K562 (cell line): Measurements from ENCODE around the gene RAB2B. TPM values are rescaled to one million over a fixed set of nuclear protein-coding genes. Genes with fewer than 3 reads are reported as not detected.

Experiments used
- BDP1 ChIP-seq: IDR thresholded peaks from 3 replicates; pipeline ENCODE4 v1.6.1; 2011; ENCODE audit not compliant: insufficient read length, insufficient read depth
- CREM ChIP-seq: IDR thresholded peaks from 2 replicates; pipeline ENCODE4 v1.6.1; 2014; ENCODE audit warnings: antibody characterized with exemption, low read depth
- HDAC1 ChIP-seq, 2 experiments: fragments of 450-650 bp; IDR thresholded peaks; 2 replicates each; pipeline ENCODE4 v1.6.1; 2016 to 2017; ENCODE audit warnings: inconsistent platforms in 1 of 2, mild to moderate bottlenecking in 1 of 2, moderate library complexity in 1 of 2
- HOXB6 ChIP-seq: fragments of 250-450 bp; sonication (Bioruptor Pico); IDR thresholded peaks from 2 replicates; pipeline ENCODE4 v1.5.1; 2022; ENCODE audit warnings: mild to moderate bottlenecking, borderline replicate concordance
- NFIC ChIP-seq: fragments of 450-650 bp; IDR thresholded peaks from 2 replicates; pipeline ENCODE4 v1.6.1; 2017; ENCODE audit warnings: mild to moderate bottlenecking, inconsistent platforms
- NONO ChIP-seq, 2 experiments: fragments of 200-400 bp in 1 of 2; fragments of 450-650 bp in 1 of 2; formaldehyde crosslinking in 1 of 2; IDR thresholded peaks; 2 replicates each; pipeline ENCODE4 v1.6.1; 2017; ENCODE audit warnings: low read depth in 2 of 2, mild to moderate bottlenecking in 2 of 2, moderate library complexity in 2 of 2, low read length in 1 of 2
- PHF8 ChIP-seq: fragments of 200-600 bp; sonication (generic); IDR thresholded peaks from 2 replicates; pipeline ENCODE4 v1.6.1; 2012; ENCODE audit warnings: mixed run types, mild to moderate bottlenecking, inconsistent platforms, low read length, moderate library complexity, borderline replicate concordance
- PHTF2 ChIP-seq: fragments of 250-450 bp; sonication (Bioruptor Pico); IDR thresholded peaks from 2 replicates; pipeline ENCODE4 v1.5.0; 2021; ENCODE audit warnings: mild to moderate bottlenecking
- POLR2B ChIP-seq: fragments of 450-650 bp; IDR thresholded peaks from 2 replicates; pipeline ENCODE4 v1.6.1; 2018; ENCODE audit warnings: low read depth; ENCODE audit not compliant: partially characterized antibody
- POLR2G ChIP-seq: fragments of 200-400 bp; formaldehyde crosslinking; IDR thresholded peaks from 2 replicates; pipeline ENCODE4 v1.6.1; 2017; ENCODE audit warnings: low read depth, mild to moderate bottlenecking, antibody characterized with exemption, low read length, moderate library complexity
- PRDM10 ChIP-seq: fragments of 450-650 bp; IDR thresholded peaks from 2 replicates; pipeline ENCODE4 v1.6.1; 2018; ENCODE audit not compliant: partially characterized antibody
- RAD21 ChIP-seq, 2 experiments: fragments of 250-450 bp in 1 of 2; fragments of 450-650 bp in 1 of 2; sonication (Bioruptor Pico) in 1 of 2; formaldehyde crosslinking in 1 of 2; IDR thresholded peaks in 1 of 2; conservative IDR thresholded peaks in 1 of 2; 2 replicates each; pipeline versions ENCODE4 v1.4.0 to v1.8.0; 2020 to 2022; ENCODE audit warnings: mild to moderate bottlenecking in 2 of 2, moderate library complexity in 1 of 2
- RUNX1 ChIP-seq: sonication (generic); IDR thresholded peaks from 2 replicates; pipeline ENCODE4 v1.6.1; 2016; ENCODE audit warnings: antibody characterized with exemption, low read depth
- SP2 ChIP-seq: IDR thresholded peaks from 2 replicates; pipeline ENCODE4 v1.6.1; 2011; ENCODE audit warnings: mild to moderate bottlenecking, low read depth, low read length, moderate library complexity; ENCODE audit not compliant: poor library complexity, severe bottlenecking; ENCODE audit errors: extremely low read depth
- TBL1XR1 ChIP-seq, 2 experiments: IDR thresholded peaks; 2 replicates each; pipeline ENCODE4 v1.6.1; 2012; ENCODE audit warnings: improper control_type of control experiment in 2 of 2, low read length in 2 of 2, mild to moderate bottlenecking in 1 of 2
- YY1 ChIP-seq, 3 experiments: IDR thresholded peaks; 2 replicates each; pipeline ENCODE4 v1.6.1; 2011; ENCODE audit warnings: low read length in 2 of 3, mild to moderate bottlenecking in 2 of 3, moderate library complexity in 2 of 3, borderline replicate concordance in 1 of 3, control low read depth in 1 of 3, low read depth in 1 of 3; ENCODE audit not compliant: insufficient read depth in 3 of 3, insufficient replicate concordance in 2 of 3, control insufficient read depth in 1 of 3, insufficient read length in 1 of 3; ENCODE audit errors: extremely low read depth in 1 of 3
- ZNF253 ChIP-seq: fragments of 250-450 bp; sonication (Bioruptor Pico); conservative IDR thresholded peaks from 2 replicates; pipeline ENCODE4 v1.6.1; 2021; ENCODE audit warnings: mild to moderate bottlenecking
- ZNF57 ChIP-seq: fragments of 450-650 bp; formaldehyde crosslinking; IDR thresholded peaks from 2 replicates; pipeline ENCODE4 v1.4.0; 2020; ENCODE audit warnings: mild to moderate bottlenecking, moderate library complexity
- polyA plus RNA-seq, 8 experiments: library from polyadenylated mRNA; depleted of rRNA in 4 of 8; stranded (reverse) in 5 of 8; unstranded in 3 of 8; fragments of >200 nt; fragmentation: Nextera tagmentation in 2 of 8; fragmentation: Illumina TruSeq in 1 of 8; extraction: Ambion mirVana in 2 of 8; extraction: Trizol in 1 of 8; gene quantifications; 2 replicates each; pipeline versions ENCODE4 v1.2.1 to v1.2.3, GENCODE V29; 2011 to 2014; ENCODE audit warnings: inconsistent platforms in 1 of 8, missing spikeins in 1 of 8
- total RNA-seq, 7 experiments: library from RNA; depleted of rRNA in 6 of 7; stranded (reverse); fragments of >200 nt in 6 of 7; fragmentation: Illumina TruSeq in 2 of 7; extraction: Trizol in 2 of 7; gene quantifications; 2 replicates each; pipeline versions ENCODE4 v1.2.1 to v1.2.3, GENCODE V29; 2011 to 2021; ENCODE audit warnings: low replicate concordance in 1 of 7
- TF ChIP-seq, protein P1 (sequence below), 2 experiments: fragments of 450-650 bp; conservative IDR thresholded peaks; 2 replicates each; pipeline ENCODE4 v1.6.1; 2017; ENCODE audit warnings: mild to moderate bottlenecking in 2 of 2, moderate library complexity in 2 of 2
- TF ChIP-seq, protein P2 (sequence below): fragments of 200-800 bp; sonication (Bioruptor generic); IDR thresholded peaks from 2 replicates; pipeline ENCODE4 v1.6.1; 2017; ENCODE audit warnings: missing genetic modification characterization, missing compliant biosample characterization

RAB2B gene
- total and polyA plus RNA-seq, 9 of the 15 experiments (the other 6 are each of a cell fraction or from before 2014, with no cell fraction given) = 4.6 to 19.8 (median 9.8) TPM

DNA sequence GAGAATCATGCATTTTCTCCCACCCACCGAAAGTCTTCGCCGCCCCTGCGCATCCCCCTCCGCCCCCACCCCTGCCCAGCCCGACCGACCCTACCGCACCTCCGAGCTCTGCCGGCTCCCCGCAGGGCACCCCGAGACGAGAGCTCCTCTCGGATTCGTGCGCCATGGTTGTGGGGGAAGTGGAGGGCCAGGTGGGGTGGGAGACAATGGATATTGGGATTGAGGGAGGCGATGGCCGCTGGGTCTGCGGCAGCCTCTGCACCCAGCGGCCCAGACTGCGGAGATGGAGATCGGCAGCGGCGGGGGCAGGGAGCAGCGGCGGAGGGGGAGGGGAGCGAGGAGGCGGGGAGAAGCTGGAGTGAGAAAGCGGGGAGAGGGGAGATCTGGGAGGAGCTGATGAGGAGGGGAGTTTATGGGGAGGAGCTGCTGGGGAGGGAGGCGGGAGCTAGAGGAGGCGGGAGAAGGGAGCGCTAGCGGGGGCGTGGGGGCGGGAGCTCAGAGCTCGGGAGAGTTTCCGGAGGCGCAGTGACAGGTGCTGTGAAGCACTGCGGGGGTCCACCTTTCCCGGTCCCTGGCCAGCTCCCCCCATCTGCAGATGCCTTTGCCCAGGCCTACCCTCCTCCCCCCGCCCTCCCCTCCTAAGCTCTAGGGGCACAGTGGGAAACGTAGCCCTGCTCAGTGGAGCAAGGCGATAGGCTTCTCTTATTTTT lies 49.4 kb upstream of the RAB2B start, which contains the start of gene SALL2 (continued):
- TF ChIP-seq PRDM10 = peak; percentile 97
- TF ChIP-seq CREM = peak; percentile 29; the same call in 1 of the 2 replicates
- peak in 2 of 3 experiments; percentile 16 to 47 for TF ChIP-seq YY1 (IDR thresholded peaks at IDR 0.05; ENCODE audit: borderline replicate concordance in 1 of 3, control insufficient read depth in 1 of 3, extremely low read depth in 1 of 3, insufficient read depth in 3 of 3, insufficient read length in 1 of 3, insufficient replicate concordance in 2 of 3, low read depth in 1 of 3, low read length in 2 of 3)
- TF ChIP-seq POLR2G = peak; percentile 79
- TF ChIP-seq RUNX1 = no peak
- TF ChIP-seq PHF8 = peak; percentile 52; the same call in 1 of the 2 replicates
- TF ChIP-seq, protein P1, sequence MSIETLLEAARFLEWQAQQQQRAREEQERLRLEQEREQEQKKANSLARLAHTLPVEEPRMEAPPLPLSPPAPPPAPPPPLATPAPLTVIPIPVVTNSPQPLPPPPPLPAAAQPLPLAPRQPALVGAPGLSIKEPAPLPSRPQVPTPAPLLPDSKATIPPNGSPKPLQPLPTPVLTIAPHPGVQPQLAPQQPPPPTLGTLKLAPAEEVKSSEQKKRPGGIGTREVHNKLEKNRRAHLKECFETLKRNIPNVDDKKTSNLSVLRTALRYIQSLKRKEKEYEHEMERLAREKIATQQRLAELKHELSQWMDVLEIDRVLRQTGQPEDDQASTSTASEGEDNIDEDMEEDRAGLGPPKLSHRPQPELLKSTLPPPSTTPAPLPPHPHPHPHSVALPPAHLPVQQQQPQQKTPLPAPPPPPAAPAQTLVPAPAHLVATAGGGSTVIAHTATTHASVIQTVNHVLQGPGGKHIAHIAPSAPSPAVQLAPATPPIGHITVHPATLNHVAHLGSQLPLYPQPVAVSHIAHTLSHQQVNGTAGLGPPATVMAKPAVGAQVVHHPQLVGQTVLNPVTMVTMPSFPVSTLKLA (conservative IDR thresholded peaks at IDR 0.05) = 0 out of 4 replicates have a peak, but pooled peaks of 1 of the 2 experiments have one; percentile 17
- TF ChIP-seq ZNF253 (CRISPR knock-in tag) = no peak
- no peak for TF ChIP-seq BDP1
- no peak for TF ChIP-seq NFIC
- TF ChIP-seq HDAC1 (IDR thresholded peaks at IDR 0.05) = peak in 1 of 2 experiments; percentile 15; a peak in 1 of 4 replicates
- no peak for TF ChIP-seq TBL1XR1 (IDR thresholded peaks at IDR 0.05; ENCODE audit: low read length in 2 of 2)
- TF ChIP-seq HOXB6 (CRISPR knock-in tag) = no peak
- TF ChIP-seq RAD21 (CRISPR knock-in tag; conservative IDR thresholded peaks at IDR 0.05 in 1 of 2, IDR thresholded peaks at IDR 0.05 in 1 of 2) = no peak
- no peak for TF ChIP-seq PHTF2 (CRISPR knock-in tag)
- TF ChIP-seq, protein P2, sequence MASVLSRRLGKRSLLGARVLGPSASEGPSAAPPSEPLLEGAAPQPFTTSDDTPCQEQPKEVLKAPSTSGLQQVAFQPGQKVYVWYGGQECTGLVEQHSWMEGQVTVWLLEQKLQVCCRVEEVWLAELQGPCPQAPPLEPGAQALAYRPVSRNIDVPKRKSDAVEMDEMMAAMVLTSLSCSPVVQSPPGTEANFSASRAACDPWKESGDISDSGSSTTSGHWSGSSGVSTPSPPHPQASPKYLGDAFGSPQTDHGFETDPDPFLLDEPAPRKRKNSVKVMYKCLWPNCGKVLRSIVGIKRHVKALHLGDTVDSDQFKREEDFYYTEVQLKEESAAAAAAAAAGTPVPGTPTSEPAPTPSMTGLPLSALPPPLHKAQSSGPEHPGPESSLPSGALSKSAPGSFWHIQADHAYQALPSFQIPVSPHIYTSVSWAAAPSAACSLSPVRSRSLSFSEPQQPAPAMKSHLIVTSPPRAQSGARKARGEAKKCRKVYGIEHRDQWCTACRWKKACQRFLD = no peak
- no peak for TF ChIP-seq SP2
- TF ChIP-seq ZNF57 (CRISPR knock-in tag) = no peak
- TF ChIP-seq NONO (IDR thresholded peaks at IDR 0.05; ENCODE audit: low read depth in 2 of 2, low read length in 1 of 2) = 0 out of 4 replicates have a peak, but pooled peaks of 1 of the 2 experiments have one; percentile 41
- peak; percentile 69 for TF ChIP-seq POLR2B
